Stimulated activated naive B cell treated with anti-CD40 and anti-IgM and Interleukin-4, amounts not matched to agents 10 μg/mL and 1 μg/mL and 100 μg/mL, for 72 hours (primary cell): ENCODE data around the gene SRPRA.
A peak's percentile ranks its signal among the peaks of the same experiment; 100 is the strongest.

Experiments used
- ATAC-seq, 2 donors: fragments of 150-1000 bp; cut with Tn5 transposase; replicated peaks; 2 replicates each; pipeline ENCODE4 v1.10.0; 2021; ENCODE audit warnings: moderate library complexity in 1 of 2
- DNase-seq: peaks from one replicate; pipeline ENCODE4 v3.0.0; 2021
- H3K27ac Mint-ChIP-seq: one replicate; pipeline ENCODE4 v1.8.0; 2022; ENCODE audit warnings: mild to moderate bottlenecking, mixed read lengths
- H3K27me3 Mint-ChIP-seq, 2 donors: one replicate each; pipeline ENCODE4 v1.8.0; 2022; ENCODE audit warnings: mixed read lengths in 2 of 2
- H3K36me3 Mint-ChIP-seq, 2 donors: one replicate each; pipeline ENCODE4 v1.8.0; 2022; ENCODE audit warnings: mixed read lengths in 2 of 2, mild to moderate bottlenecking in 1 of 2
- H3K4me1 Mint-ChIP-seq, 2 donors: one replicate each; pipeline ENCODE4 v1.8.0; 2022; ENCODE audit warnings: mixed read lengths in 2 of 2, mild to moderate bottlenecking in 1 of 2
- H3K4me3 Mint-ChIP-seq, 2 donors: one replicate each; pipeline ENCODE4 v1.8.0; 2022; ENCODE audit warnings: mild to moderate bottlenecking in 2 of 2, mixed read lengths in 2 of 2, moderate library complexity in 1 of 2
- H3K9me3 Mint-ChIP-seq, 2 donors: one replicate each; pipeline ENCODE4 v1.8.0; 2022; ENCODE audit warnings: mixed read lengths in 2 of 2, mild to moderate bottlenecking in 1 of 2

The SRPRA gene

GRCh38 chr11:126231725-126232459 lies 36.8 kb downstream of the SRPRA start:
- Mint-ChIP-seq H3K4me1 (no peaks in the 10 kb centered on the region), H3K27me3 (no peaks in the 10 kb centered on the region), H3K9me3 (no peaks in the 10 kb centered on the region), H3K4me3 (no peak overlapping the region), H3K36me3 (peaks cover 12 to 35% of the 10 kb centered on the region in 2 donors), H3K27ac (no peak overlapping the region)
- ATAC-seq = no peak
- no peak for DNase-seq

DNA sequence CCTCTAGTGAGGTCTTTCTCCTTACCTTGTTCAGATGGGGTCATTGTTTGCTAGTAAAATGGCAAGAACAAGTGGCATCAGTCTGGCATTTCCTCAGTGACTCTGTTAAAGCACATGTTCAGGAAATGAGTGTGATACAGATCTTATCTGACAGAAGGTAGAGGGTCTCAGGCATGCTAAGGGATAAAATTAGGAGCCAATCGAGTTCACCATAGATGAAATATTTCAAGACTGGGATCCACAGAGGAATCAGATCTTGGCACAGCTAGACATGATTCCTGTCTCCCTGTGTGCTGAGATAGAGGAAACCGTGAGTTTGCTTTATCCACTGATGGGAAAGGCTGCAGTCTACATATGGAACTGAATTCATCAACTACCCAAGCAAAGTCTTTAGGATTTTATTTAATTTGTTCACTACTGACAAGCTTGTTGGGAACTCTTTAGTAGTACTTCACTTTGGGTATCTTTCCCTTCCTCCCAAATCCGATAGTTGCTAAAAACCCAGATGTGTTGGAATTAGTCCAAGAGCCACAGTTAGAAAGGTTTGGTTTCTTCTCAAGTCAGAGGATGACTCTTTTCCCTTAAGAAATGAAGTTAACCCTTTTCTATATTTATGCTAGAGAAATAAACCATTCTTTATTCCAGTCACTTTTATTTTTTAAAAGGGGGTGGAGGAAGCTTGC lies 38.7 kb downstream of the SRPRA start:
- no peak for ATAC-seq
- peaks cover 0 to 4% of the 10 kb centered on the region in 2 donors for H3K9me3 Mint-ChIP-seq
- H3K27me3 Mint-ChIP-seq = no peaks in the 10 kb centered on the region
- peaks cover 11 to 25% of the 10 kb centered on the region in 2 donors for H3K36me3 Mint-ChIP-seq
- no peak overlapping the region for H3K27ac Mint-ChIP-seq
- no peaks in the 10 kb centered on the region for H3K4me1 Mint-ChIP-seq
- no peak for DNase-seq
- H3K4me3 Mint-ChIP-seq = no peak overlapping the region

DNA sequence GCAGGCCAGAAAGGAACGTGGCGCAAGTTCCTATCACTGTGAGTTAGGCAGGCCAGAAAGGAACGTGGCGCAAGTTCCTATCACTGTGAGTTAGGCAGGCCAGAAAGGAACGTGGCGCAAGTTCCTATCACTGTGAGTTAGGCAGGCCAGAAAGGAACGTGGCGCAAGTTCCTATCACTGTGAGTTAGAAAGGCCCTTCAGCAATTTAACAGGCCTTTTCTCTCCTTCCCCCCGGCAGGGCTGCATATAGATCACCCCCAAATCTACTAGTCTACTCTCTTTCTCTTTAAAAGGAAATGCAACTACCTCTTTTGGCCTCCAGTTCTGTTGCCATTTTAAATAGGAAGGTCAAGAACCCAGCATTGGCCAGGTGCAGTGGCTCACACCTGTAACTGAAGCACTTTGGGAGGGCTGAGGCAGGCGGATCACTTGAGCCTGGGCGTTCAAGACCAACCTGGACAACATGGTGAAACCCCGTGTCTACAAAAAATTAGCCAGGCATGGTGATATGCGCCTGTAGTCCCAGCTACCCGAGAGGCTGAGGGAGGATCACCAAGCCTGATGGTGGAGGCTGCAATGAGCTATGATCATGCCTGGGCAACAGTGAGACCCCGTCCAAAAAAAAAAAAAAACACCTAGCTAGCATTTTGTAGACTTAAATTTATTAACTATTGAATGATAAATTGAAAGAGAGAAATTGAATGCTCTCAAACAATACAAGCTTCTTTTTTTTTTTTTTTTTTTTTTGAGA lies 42.2 kb downstream of the SRPRA start:
- Mint-ChIP-seq H3K9me3 (peaks cover 0 to 4% of the 10 kb centered on the region in 2 donors), H3K27ac (no peak overlapping the region), H3K36me3 (peaks cover 9 to 25% of the 10 kb centered on the region in 2 donors), H3K27me3 (no peaks in the 10 kb centered on the region), H3K4me1 (peaks cover 0 to 3% of the 10 kb centered on the region in 2 donors), H3K4me3 (no peak overlapping the region)
- ATAC-seq (no peak), DNase-seq (no peak)

DNA sequence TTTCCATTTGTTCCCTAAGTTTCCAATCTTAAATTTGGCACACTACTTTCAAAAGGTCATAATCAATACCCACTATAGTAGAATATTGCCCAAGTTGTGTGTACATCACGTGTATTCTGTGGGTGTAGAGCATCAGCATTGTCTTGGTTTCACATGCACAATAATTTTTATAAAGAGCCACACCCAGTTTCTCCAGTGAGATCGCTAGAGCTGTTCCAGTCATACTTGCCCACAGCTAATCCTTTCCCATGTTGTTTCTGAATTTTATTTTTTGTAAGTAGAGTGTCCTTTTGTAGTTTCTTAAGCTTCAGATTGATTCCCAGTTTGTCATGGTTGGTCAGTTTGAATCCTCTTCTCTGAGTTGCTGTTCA lies 43.4 kb downstream of the SRPRA start:
- Mint-ChIP-seq H3K27ac (no peak overlapping the region), H3K36me3 (peaks cover 9 to 21% of the 10 kb centered on the region in 2 donors), H3K4me3 (no peak overlapping the region), H3K27me3 (no peaks in the 10 kb centered on the region), H3K9me3 (peaks cover 0 to 4% of the 10 kb centered on the region in 2 donors), H3K4me1 (peaks cover 2 to 4% of the 10 kb centered on the region in 2 donors)
- ATAC-seq (no peak), DNase-seq (no peak)

DNA sequence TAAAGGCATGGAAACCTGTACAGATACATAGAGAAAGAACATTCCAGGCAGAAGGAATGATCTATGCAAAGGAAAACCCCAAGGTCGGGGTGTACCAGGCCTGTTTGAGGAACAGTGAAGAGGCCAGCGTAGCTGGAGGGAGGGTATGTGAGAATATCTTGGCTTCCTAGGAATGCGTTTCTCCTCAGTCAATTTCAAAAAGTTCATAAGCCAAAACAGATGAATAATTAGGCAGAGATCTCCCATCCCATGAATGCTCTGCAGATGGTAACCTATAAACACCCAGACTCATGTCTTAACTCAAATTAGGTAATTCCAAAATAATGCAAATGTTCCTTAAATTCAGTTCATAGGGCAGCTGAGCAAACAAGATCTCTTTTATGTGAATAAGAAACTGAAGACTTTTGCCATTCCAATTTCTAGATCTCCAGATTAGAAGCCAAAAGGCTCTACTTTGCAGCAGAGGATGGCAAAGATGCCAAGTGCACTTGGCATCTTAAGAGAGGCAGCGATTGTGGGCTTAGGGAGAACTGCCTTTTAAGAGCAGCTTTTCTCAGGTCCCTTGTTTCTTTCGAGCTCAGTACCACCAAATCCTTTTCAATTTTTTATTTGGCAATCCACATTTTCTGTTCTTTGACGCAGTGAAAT lies 43.9 kb downstream of the SRPRA start:
- H3K9me3 Mint-ChIP-seq = peaks cover 0 to 4% of the 10 kb centered on the region in 2 donors
- no peak overlapping the region for H3K27ac Mint-ChIP-seq
- peaks cover 12 to 24% of the 10 kb centered on the region in 2 donors for H3K36me3 Mint-ChIP-seq
- H3K27me3 Mint-ChIP-seq = no peaks in the 10 kb centered on the region
- DNase-seq (no peak), ATAC-seq (no peak)
- H3K4me3 Mint-ChIP-seq = no peak overlapping the region
- peaks cover 6 to 7% of the 10 kb centered on the region in 2 donors for H3K4me1 Mint-ChIP-seq

- H3K4me1 Mint-ChIP-seq = peaks cover 25 to 32% of the 10 kb centered on the region in 2 donors
- H3K9me3 Mint-ChIP-seq = no peaks in the 10 kb centered on the region
- DNase-seq (no peak), ATAC-seq (no peak)
- H3K27me3 Mint-ChIP-seq = no peaks in the 10 kb centered on the region
- H3K36me3 Mint-ChIP-seq = peaks cover 3 to 15% of the 10 kb centered on the region in 2 donors
- no peak overlapping the region for H3K27ac Mint-ChIP-seq
- H3K4me3 Mint-ChIP-seq = no peak overlapping the region
Observed at GRCh38 chr11:126219547-126219946, 49.1 kb downstream of the SRPRA start.

DNA sequence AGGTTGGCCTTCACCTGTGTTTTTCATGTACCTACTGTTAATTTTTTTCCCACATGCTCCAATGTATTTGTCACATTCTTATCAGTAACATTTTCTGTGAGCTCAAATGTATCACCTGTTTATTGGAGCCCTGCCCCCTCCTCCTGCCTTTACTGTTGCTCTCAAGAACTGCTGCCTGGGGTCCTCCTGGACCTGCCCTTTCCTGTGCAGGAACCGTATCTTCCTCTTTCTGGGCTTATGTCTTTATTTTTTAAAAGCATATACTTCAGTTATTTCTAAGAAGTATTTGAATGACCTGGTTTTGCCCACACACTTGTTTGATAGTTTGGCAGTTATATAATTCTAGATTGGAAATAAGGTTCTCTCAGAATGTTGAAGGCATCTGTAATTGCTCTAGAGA lies 51.2 kb downstream of the SRPRA start:
- no peaks in the 10 kb centered on the region for H3K27me3 Mint-ChIP-seq
- no peaks in the 10 kb centered on the region for H3K9me3 Mint-ChIP-seq
- DNase-seq = no peak
- no peak overlapping the region for H3K27ac Mint-ChIP-seq
- H3K4me1 Mint-ChIP-seq = peaks cover 35 to 45% of the 10 kb centered on the region in 2 donors
- no peak overlapping the region for H3K4me3 Mint-ChIP-seq
- peak in 1 of 2 donors; percentile 34 for ATAC-seq
- peaks cover 3 to 12% of the 10 kb centered on the region in 2 donors for H3K36me3 Mint-ChIP-seq

DNA sequence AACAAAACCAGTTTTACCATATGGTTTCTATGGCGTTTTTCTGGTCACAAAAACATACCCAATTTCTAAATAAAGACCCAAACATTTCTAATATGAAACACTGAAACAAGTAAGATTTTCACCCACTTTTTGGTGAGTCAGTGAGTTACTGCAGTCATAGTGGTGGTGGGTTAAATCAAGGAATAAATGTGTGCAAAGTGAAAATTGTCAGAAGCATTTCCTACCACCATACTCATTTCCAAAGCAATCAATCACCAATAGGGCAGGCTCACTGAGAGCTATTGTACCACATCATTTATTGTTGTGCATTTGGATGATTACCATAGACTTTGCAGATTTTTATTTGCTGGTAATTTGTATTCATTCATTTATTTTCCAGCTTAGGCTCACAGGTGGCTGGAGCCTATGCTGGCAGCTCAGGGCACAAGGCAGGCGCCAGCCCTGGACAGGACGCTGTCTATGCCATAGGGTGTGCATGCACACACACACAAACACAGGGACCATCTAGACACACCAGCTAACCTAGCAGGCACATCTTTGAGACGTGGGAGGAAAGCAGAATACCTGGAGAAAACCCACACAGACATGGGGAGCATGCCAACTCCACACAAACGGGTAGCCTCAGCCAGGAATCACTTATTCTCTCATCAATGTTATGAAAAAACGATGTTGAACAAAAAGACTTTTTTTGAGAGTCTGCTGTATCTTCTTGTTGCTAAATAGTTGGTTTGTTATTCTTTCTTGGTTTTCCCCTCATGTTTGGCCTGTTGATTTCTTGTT lies 52.0 kb downstream of the SRPRA start:
- Mint-ChIP-seq H3K4me3 (no peak overlapping the region), H3K27me3 (no peaks in the 10 kb centered on the region), H3K27ac (no peak overlapping the region), H3K4me1 (peaks cover 37 to 52% of the 10 kb centered on the region in 2 donors), H3K36me3 (peaks cover 3 to 5% of the 10 kb centered on the region in 2 donors), H3K9me3 (no peaks in the 10 kb centered on the region)
- DNase-seq (no peak), ATAC-seq (no peak)

DNA sequence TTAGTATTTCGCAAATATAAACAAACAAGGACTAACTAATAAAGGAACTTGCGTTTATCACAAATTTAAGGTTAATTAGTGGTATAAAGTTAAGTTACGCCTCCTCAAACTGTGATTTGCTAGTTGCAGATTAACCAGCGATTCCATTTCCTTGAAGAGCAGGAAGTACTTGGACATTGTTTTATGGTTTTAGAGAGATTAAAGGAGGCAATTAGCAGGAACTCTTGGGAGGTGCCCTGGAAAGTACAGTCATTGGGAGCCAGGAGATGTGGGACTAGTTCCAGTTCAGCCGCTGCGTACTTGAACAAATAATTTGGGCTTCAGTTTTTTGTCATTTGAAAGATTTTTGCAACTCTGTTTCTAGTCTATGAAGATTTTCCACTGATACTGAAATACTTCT lies 53.9 kb downstream of the SRPRA start:
- peaks cover 0 to 5% of the 10 kb centered on the region in 2 donors for H3K36me3 Mint-ChIP-seq
- no peak for DNase-seq
- peaks cover 41 to 56% of the 10 kb centered on the region in 2 donors for H3K4me1 Mint-ChIP-seq
- no peaks in the 10 kb centered on the region for H3K9me3 Mint-ChIP-seq
- H3K27me3 Mint-ChIP-seq = no peaks in the 10 kb centered on the region
- H3K4me3 Mint-ChIP-seq = no peak overlapping the region
- ATAC-seq = no peak
- no peak overlapping the region for H3K27ac Mint-ChIP-seq

DNA sequence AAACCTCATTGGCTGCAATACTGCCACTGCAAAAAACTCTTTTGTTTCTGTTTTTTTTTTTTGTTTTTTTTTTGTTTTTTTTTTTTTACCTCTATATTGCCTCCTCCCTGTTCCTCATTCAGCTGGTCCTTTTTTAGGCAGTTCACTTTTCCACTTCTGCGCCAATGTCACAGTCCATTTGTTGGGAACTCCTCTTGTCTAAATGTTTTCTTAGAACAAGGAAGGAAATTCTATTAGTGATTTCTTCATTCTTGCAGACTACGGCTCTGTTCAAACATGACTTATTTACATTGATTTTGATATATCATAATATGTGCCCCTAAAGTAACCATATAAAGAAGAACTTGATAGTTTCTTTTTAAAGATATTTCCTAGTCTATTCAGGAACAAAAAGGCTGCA lies 54.3 kb downstream of the SRPRA start:
- Mint-ChIP-seq H3K27me3 (no peaks in the 10 kb centered on the region), H3K4me1 (peaks cover 42 to 59% of the 10 kb centered on the region in 2 donors), H3K9me3 (no peaks in the 10 kb centered on the region), H3K27ac (no peak overlapping the region), H3K36me3 (peaks cover 1 to 7% of the 10 kb centered on the region in 2 donors), H3K4me3 (no peak overlapping the region)
- DNase-seq (no peak), ATAC-seq (no peak)
